ENCODE data around the gene KLK7.

The KLK7 gene

GRCh38 chr19:50983625-50984292 lies at the start of gene KLK7:
KLK7 (minus strand) TSS chr19:50983917; CDS start chr19:50982399, 1,518 bp downstream.
- DNase-seq (ENCODE audit: low read depth in 2 of 2), result no peak

GRCh38 chr19:51031880-51032225 lies 48.1 kb upstream of the KLK7 start:
- no peak for DNase-seq (ENCODE audit: low read depth in 2 of 2)

GRCh38 chr19:51031220-51031879 lies 47.6 kb upstream of the KLK7 start:
- DNase-seq (ENCODE audit: low read depth in 2 of 2), result no peak

GRCh38 chr19:51030631-51031030 lies 46.9 kb upstream of the KLK7 start:
- no peak for DNase-seq (ENCODE audit: low read depth in 2 of 2)

- DNase-seq (ENCODE audit: low read depth in 2 of 2), result no peak
These were observed 46.0 kb upstream of the KLK7 start for GRCh38 chr19:51029718-51030117.

GRCh38 chr19:51027873-51028272 lies 44.2 kb upstream of the KLK7 start:
- no peak for DNase-seq (ENCODE audit: low read depth in 2 of 2)

- DNase-seq (ENCODE audit: low read depth in 2 of 2), result no peak
These were observed 43.5 kb upstream of the KLK7 start for GRCh38 chr19:51027126-51027806.

- no peak for DNase-seq (ENCODE audit: low read depth in 2 of 2)
These were observed 42.8 kb upstream of the KLK7 start, which contains the start of gene KLK11 for GRCh38 chr19:51026554-51026831. KLK11 (minus strand) TSS chr19:51026616; CDS start chr19:51025631, 985 bp downstream.

GRCh38 chr19:51025809-51026553 lies 42.3 kb upstream of the KLK7 start:
- DNase-seq (ENCODE audit: low read depth in 2 of 2), result no peak

GRCh38 chr19:51025401-51025800 lies 41.7 kb upstream of the KLK7 start:
- no peak for DNase-seq (ENCODE audit: low read depth in 2 of 2)

GRCh38 chr19:51024924-51025323 lies 41.2 kb upstream of the KLK7 start:
- no peak for DNase-seq (ENCODE audit: low read depth in 2 of 2)

- DNase-seq (ENCODE audit: low read depth in 2 of 2), result no peak
These were observed 40.2 kb upstream of the KLK7 start for GRCh38 chr19:51023946-51024345.

GRCh38 chr19:51022526-51022925 lies 38.8 kb upstream of the KLK7 start:
- DNase-seq (ENCODE audit: low read depth in 2 of 2), result no peak

- no peak for DNase-seq (ENCODE audit: low read depth in 2 of 2)
These were observed 37.4 kb upstream of the KLK7 start for GRCh38 chr19:51020988-51021651.

GRCh38 chr19:51019544-51019925 lies 35.8 kb upstream of the KLK7 start, which contains the start of gene KLK10:
KLK10 (minus strand) TSS chr19:51019709; CDS start chr19:51019130, 579 bp downstream.
- no peak for DNase-seq (ENCODE audit: low read depth in 2 of 2)

GRCh38 chr19:51018745-51019543 lies 35.2 kb upstream of the KLK7 start:
- DNase-seq (ENCODE audit: low read depth in 2 of 2), result no peak

GRCh38 chr19:51016798-51017683 lies 33.3 kb upstream of the KLK7 start:
- DNase-seq (ENCODE audit: low read depth in 2 of 2), result peak; percentile 39 to 62

- no peak for DNase-seq (ENCODE audit: low read depth in 2 of 2)
These were observed 32.1 kb upstream of the KLK7 start for GRCh38 chr19:51015691-51016267.

- DNase-seq (ENCODE audit: low read depth in 2 of 2), result no peak
These were observed 30.5 kb upstream of the KLK7 start for GRCh38 chr19:51014242-51014641.
